Subcutaneous adipose tissue (tissue), 4 donors: ENCODE results near the gene TMEM271. TPM values are rescaled to one million over a fixed set of nuclear protein-coding genes. Genes with fewer than 3 reads are reported as not detected.

Experiments used
- CTCF ChIP-seq: fragments of 450-650 bp; IDR thresholded peaks from one replicate; pipeline ENCODE4 v1.5.1; 2016; ENCODE audit warnings: low read depth, mild to moderate bottlenecking, control low read depth, antibody characterized with exemption, moderate library complexity
- total RNA-seq, 4 donors: library from RNA; depleted of rRNA; stranded (reverse); fragments of >200 nt; gene quantifications; one replicate each; pipeline ENCODE4 v1.1.0, GENCODE V29; 2016

TMEM271 gene
- total RNA-seq, 4 donors from 2014 or later = not detected

- TF ChIP-seq CTCF = no peak
Measured at GRCh38 chr4:621296-622070, 45.4 kb upstream of the TMEM271 start.

- no peak for TF ChIP-seq CTCF
Measured at GRCh38 chr4:620851-621261, 44.8 kb upstream of the TMEM271 start.

GRCh38 chr4:620201-620600 lies 44.1 kb upstream of the TMEM271 start:
- TF ChIP-seq CTCF = no peak

- TF ChIP-seq CTCF = no peak
Measured at GRCh38 chr4:617644-618641, 41.8 kb upstream of the TMEM271 start.

- TF ChIP-seq CTCF = no peak
Measured at GRCh38 chr4:616911-617643, 41.0 kb upstream of the TMEM271 start.

DNA sequence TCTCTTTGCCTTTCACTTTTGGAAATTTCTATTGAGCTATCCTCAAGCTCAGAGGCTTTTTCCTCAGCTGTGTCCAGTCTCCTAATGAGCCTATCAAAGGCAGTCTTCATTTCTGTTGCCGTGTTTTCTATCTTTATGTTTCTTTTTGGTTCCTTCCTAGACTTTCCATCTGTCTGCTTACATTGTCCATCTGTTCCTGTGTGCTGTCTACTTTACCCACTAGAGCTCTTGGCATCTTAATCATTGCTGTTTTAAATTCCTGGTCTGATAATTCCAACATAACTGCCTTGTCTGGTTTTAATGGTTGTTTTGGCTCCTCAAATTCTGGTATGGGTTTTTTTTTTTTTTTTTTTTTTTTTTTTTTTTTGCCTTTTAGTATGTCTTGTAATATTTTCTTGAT lies 40.0 kb upstream of the TMEM271 start:
- TF ChIP-seq CTCF = no peak
